DOHH2 (cell line): ENCODE data around the gene PNLIPRP3.

Experiments used
- H3F3A ChIP-seq: fragments of 200-600 bp; sonication (generic), shearing (Covaris generic); 2 replicates; pipeline ENCODE4 v1.6.0; 2016; ENCODE audit warnings: antibody characterized with exemption, mild to moderate bottlenecking; ENCODE audit not compliant: control insufficient read depth, insufficient read depth
- H3K27ac ChIP-seq: fragments of 200-600 bp; sonication (generic); 2 replicates; pipeline ENCODE4 v1.5.1; 2014; ENCODE audit warnings: low read depth, mild to moderate bottlenecking, low read length, moderate library complexity
- H3K27me3 ChIP-seq: fragments of 200-600 bp; sonication (generic); 2 replicates; pipeline ENCODE4 v1.6.1; 2014; ENCODE audit warnings: mild to moderate bottlenecking, low read length, mixed read lengths; ENCODE audit not compliant: control insufficient read depth
- H3K36me3 ChIP-seq: fragments of 200-600 bp; sonication (generic); 2 replicates; pipeline ENCODE4 v1.6.1; 2014; ENCODE audit warnings: mild to moderate bottlenecking, low read length, moderate library complexity, mixed read lengths; ENCODE audit not compliant: control insufficient read depth
- H3K4me1 ChIP-seq: fragments of 200-600 bp; sonication (generic); 2 replicates; pipeline ENCODE4 v1.6.1; 2014; ENCODE audit warnings: mild to moderate bottlenecking, low read length, mixed read lengths; ENCODE audit not compliant: control insufficient read depth
- H3K4me2 ChIP-seq: fragments of 200-600 bp; sonication (generic); 2 replicates; pipeline ENCODE4 v1.6.0; 2014; ENCODE audit warnings: mild to moderate bottlenecking, low read length, moderate library complexity
- H3K4me3 ChIP-seq: fragments of 200-600 bp; sonication (generic); 2 replicates; pipeline ENCODE4 v1.5.1; 2014; ENCODE audit warnings: mild to moderate bottlenecking, low read length, mixed read lengths
- H3K79me2 ChIP-seq: fragments of 200-600 bp; sonication (generic); 2 replicates; pipeline ENCODE4 v1.6.1; 2014; ENCODE audit warnings: mild to moderate bottlenecking, low read length, mixed read lengths; ENCODE audit not compliant: control insufficient read depth
- H3K9me2 ChIP-seq: fragments of 200-600 bp; sonication (generic); replicated peaks from 2 replicates; pipeline ENCODE4 v1.6.1; 2014; ENCODE audit warnings: mild to moderate bottlenecking, low read length, mixed read lengths; ENCODE audit not compliant: control insufficient read depth
- H3K9me3 ChIP-seq: fragments of 200-600 bp; sonication (generic); 2 replicates; pipeline ENCODE4 v1.6.1; 2014; ENCODE audit warnings: antibody characterized with exemption, low read length, mixed read lengths; ENCODE audit not compliant: control insufficient read depth, insufficient read depth
- H4K20me1 ChIP-seq: fragments of 200-600 bp; sonication (generic); 2 replicates; pipeline ENCODE4 v1.6.0; 2014; ENCODE audit warnings: low read depth, mild to moderate bottlenecking, antibody characterized with exemption, low read length, moderate library complexity; ENCODE audit not compliant: control insufficient read depth, insufficient read depth
- EZH2phosphoT487 ChIP-seq: fragments of 200-600 bp; sonication (generic); IDR thresholded peaks from 2 replicates; pipeline ENCODE4 v1.6.1; 2017; ENCODE audit warnings: borderline replicate concordance, mild to moderate bottlenecking, antibody characterized with exemption, low read length, moderate library complexity, mixed read lengths
- TF ChIP-seq, protein P1 (sequence below): fragments of 200-600 bp; sonication (generic); IDR thresholded peaks from one replicate; pipeline ENCODE4 v1.5.1; 2014; ENCODE audit warnings: antibody characterized with exemption, mild to moderate bottlenecking, low read depth, low read length; ENCODE audit not compliant: poor library complexity, severe bottlenecking

Gene PNLIPRP3

DNA sequence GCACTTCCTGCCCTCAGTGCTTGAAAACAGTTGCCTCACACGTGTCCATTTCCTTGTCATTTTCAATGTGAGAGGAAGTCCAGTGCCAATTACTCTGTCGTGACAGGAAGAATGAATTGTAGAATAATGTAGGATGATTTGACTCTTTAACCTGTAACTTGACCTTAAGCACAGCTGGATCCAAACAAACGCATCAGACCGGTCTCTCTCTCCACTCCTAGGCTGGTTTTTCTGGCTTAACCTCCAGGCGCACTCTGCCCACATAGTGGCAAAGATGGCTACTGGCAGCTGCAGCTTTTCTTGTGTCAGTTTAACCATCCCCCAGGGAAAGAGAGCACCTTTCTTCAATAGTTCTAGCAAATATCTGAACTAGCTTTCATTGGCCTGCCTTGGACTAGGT is 29.4 kb upstream of the PNLIPRP3 start:
- H3K36me3 ChIP-seq, result no peaks in the 10 kb centered on the region
- H3K4me3 ChIP-seq, result no peak overlapping the region
- H3F3A ChIP-seq, result no peaks in the 10 kb centered on the region
- H3K79me2 ChIP-seq, result no peaks in the 10 kb centered on the region
- no peak overlapping the region for H3K27ac ChIP-seq
- no peaks in the 10 kb centered on the region for H3K27me3 ChIP-seq
- no peaks in the 10 kb centered on the region for H3K9me2 ChIP-seq
- H4K20me1 ChIP-seq, result no peaks in the 10 kb centered on the region
- H3K4me2 ChIP-seq, result no peak overlapping the region
- H3K9me3 ChIP-seq, result no peaks in the 10 kb centered on the region
- H3K4me1 ChIP-seq, result no peaks in the 10 kb centered on the region
- no peak for TF ChIP-seq EZH2phosphoT487
- TF ChIP-seq, protein P1, sequence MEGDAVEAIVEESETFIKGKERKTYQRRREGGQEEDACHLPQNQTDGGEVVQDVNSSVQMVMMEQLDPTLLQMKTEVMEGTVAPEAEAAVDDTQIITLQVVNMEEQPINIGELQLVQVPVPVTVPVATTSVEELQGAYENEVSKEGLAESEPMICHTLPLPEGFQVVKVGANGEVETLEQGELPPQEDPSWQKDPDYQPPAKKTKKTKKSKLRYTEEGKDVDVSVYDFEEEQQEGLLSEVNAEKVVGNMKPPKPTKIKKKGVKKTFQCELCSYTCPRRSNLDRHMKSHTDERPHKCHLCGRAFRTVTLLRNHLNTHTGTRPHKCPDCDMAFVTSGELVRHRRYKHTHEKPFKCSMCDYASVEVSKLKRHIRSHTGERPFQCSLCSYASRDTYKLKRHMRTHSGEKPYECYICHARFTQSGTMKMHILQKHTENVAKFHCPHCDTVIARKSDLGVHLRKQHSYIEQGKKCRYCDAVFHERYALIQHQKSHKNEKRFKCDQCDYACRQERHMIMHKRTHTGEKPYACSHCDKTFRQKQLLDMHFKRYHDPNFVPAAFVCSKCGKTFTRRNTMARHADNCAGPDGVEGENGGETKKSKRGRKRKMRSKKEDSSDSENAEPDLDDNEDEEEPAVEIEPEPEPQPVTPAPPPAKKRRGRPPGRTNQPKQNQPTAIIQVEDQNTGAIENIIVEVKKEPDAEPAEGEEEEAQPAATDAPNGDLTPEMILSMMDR, result no peak

DNA sequence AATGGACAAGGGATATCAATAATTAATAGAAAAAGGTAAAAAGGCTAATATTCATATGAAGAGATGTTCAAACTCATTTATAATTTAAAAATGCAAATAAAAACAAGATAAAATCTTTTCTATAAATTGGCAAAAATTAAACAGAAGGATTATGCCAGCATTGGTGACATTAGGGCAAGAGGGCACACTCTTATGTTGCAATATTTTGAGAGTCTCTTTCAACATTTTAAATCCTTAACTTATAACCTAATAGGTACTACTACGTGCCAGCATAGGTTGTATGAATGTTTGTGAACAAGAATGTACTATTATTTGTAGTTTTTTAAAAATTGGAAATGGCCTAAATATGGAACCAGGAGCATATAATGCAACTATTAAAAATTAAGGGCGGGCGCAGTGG is 24.8 kb upstream of the PNLIPRP3 start:
- H3K79me2 ChIP-seq, result no peaks in the 10 kb centered on the region
- H4K20me1 ChIP-seq, result no peaks in the 10 kb centered on the region
- H3K4me2 ChIP-seq, result no peak overlapping the region
- no peaks in the 10 kb centered on the region for H3F3A ChIP-seq
- H3K27me3 ChIP-seq, result peaks cover 5% of the 10 kb centered on the region; the same call in 1 of the 2 replicates
- H3K36me3 ChIP-seq, result no peaks in the 10 kb centered on the region
- H3K27ac ChIP-seq, result no peak overlapping the region
- TF ChIP-seq, protein P1, result no peak
- no peak for TF ChIP-seq EZH2phosphoT487
- H3K9me2 ChIP-seq, result no peaks in the 10 kb centered on the region
- no peak overlapping the region for H3K4me3 ChIP-seq
- H3K4me1 ChIP-seq, result no peaks in the 10 kb centered on the region
- no peaks in the 10 kb centered on the region for H3K9me3 ChIP-seq

DNA sequence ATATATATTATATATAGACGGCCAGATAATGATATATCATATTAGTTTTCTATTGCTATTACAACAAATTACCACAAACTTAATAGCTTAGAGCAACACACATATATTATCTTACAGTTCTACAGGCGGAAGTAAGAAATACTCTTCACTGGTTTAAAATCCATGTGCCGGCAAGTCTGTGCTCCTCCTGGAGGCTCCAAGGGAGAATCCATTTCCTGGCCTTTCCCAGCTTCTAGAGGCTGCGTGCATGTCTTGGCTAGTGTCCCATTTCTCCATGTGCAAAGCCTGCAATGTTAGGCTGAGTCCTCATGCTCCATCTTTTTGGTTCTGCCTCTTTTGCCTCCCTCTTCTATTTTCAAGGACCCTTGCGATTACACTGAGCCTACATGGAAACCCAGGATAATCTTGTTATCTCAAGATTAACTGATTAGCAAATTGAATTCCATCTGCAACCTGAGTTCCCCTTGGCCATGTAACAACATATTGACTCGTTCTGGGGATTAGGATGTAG is 23.9 kb upstream of the PNLIPRP3 start:
- Histone ChIP-seq H3K9me3 (no peaks in the 10 kb centered on the region), H4K20me1 (no peaks in the 10 kb centered on the region), H3K79me2 (no peaks in the 10 kb centered on the region), H3K4me2 (no peak overlapping the region), H3K36me3 (no peaks in the 10 kb centered on the region), H3K27ac (no peak overlapping the region), H3F3A (no peaks in the 10 kb centered on the region), H3K4me1 (no peaks in the 10 kb centered on the region), H3K9me2 (no peaks in the 10 kb centered on the region), H3K4me3 (no peak overlapping the region), H3K27me3 (peaks cover 5% of the 10 kb centered on the region; the same call in 1 of the 2 replicates)
- TF ChIP-seq EZH2phosphoT487, result no peak
- TF ChIP-seq, protein P1, result no peak

DNA sequence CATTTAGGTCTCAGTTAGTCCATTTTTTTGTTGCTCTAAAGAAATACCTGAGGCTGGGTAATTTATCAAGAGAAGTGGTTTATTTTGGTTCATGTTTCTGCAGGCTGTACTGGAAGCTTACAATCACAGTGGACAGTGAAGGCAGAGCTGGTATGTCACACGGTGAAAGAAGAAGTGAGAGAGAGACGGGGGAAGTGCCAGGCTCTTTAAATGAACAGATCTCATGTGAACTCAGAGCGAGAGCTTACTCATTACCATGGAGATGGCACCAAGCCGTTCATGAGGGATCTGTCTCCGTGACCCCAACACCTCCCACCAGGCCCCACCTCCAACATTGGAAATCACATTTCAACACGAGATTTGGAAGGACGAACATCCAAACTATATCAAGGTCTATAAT is 18.9 kb upstream of the PNLIPRP3 start:
- no peaks in the 10 kb centered on the region for H3F3A ChIP-seq
- no peak overlapping the region for H3K27ac ChIP-seq
- no peaks in the 10 kb centered on the region for H4K20me1 ChIP-seq
- no peak overlapping the region for H3K4me3 ChIP-seq
- peaks cover 5% of the 10 kb centered on the region; the same call in 1 of the 2 replicates for H3K27me3 ChIP-seq
- TF ChIP-seq, protein P1, result no peak
- no peak for TF ChIP-seq EZH2phosphoT487
- H3K4me1 ChIP-seq, result no peaks in the 10 kb centered on the region
- no peaks in the 10 kb centered on the region for H3K79me2 ChIP-seq
- no peak overlapping the region for H3K4me2 ChIP-seq
- H3K36me3 ChIP-seq, result no peaks in the 10 kb centered on the region
- no peaks in the 10 kb centered on the region for H3K9me2 ChIP-seq
- no peaks in the 10 kb centered on the region for H3K9me3 ChIP-seq
